GM21447 (cell line): ENCODE data around the gene RADIL.

Source experiments
- ATAC-seq: cut with Tn5 transposase; IDR thresholded peaks from one replicate; pipeline ENCODE4 v1.9.1; 2021; ENCODE audit not compliant: unreplicated experiment

RADIL gene

GRCh38 chr7:4882169-4883032 lies 1.1 kb downstream of the RADIL start:
- no peak for ATAC-seq

- ATAC-seq = no peak
Measured at GRCh38 chr7:4880218-4880617, 3.3 kb downstream of the RADIL start.

GRCh38 chr7:4879396-4880081 lies 4.0 kb downstream of the RADIL start:
- ATAC-seq = no peak

GRCh38 chr7:4878336-4879335 lies 4.9 kb downstream of the RADIL start:
- ATAC-seq = no peak

- ATAC-seq = no peak
Measured at GRCh38 chr7:4876586-4876985, 6.9 kb downstream of the RADIL start.

GRCh38 chr7:4875391-4875790 lies 8.1 kb downstream of the RADIL start:
- no peak for ATAC-seq

- no peak for ATAC-seq
Measured at GRCh38 chr7:4873071-4873944, 10.2 kb downstream of the RADIL start.

- ATAC-seq = no peak
Measured at GRCh38 chr7:4871930-4872675, 11.4 kb downstream of the RADIL start.

- no peak for ATAC-seq
Measured at GRCh38 chr7:4871056-4871680, 12.3 kb downstream of the RADIL start.

GRCh38 chr7:4868493-4868892 lies 15.0 kb downstream of the RADIL start:
- no peak for ATAC-seq

- ATAC-seq = no peak
Measured at GRCh38 chr7:4866528-4867496, 16.7 kb downstream of the RADIL start.

GRCh38 chr7:4862156-4862555 lies 21.4 kb downstream of the RADIL start:
- no peak for ATAC-seq

- no peak for ATAC-seq
Measured at GRCh38 chr7:4861673-4862072, 21.8 kb downstream of the RADIL start, which contains the start of gene PAPOLB. PAPOLB (minus strand) TSS chr7:4862030; CDS start chr7:4861810, 220 bp downstream.

GRCh38 chr7:4861227-4861626 lies 22.3 kb downstream of the RADIL start:
- ATAC-seq = no peak

- ATAC-seq = no peak
Measured at GRCh38 chr7:4857189-4857588, 26.3 kb downstream of the RADIL start.

GRCh38 chr7:4856336-4857057 lies 27.0 kb downstream of the RADIL start:
- no peak for ATAC-seq

- no peak for ATAC-seq
Measured at GRCh38 chr7:4854916-4855315, 28.6 kb downstream of the RADIL start.
